Spleen (tissue), 7 donors: ENCODE data around the gene SLC17A5.
"Not testable (repeated sequence)": the region's sequence is repeated elsewhere in the genome, so short reads cannot be mapped to it uniquely, and the experiment has no call there.

Source experiments
- CTCF ChIP-seq, 11 experiments: fragments of 200-600 bp in 7 of 11; fragments of 450-650 bp in 4 of 11; sonication (generic) in 4 of 11; IDR thresholded peaks in 8 of 11; conservative IDR thresholded peaks in 3 of 11; 1 replicate in 7 of 11; 2 replicates in 4 of 11; pipeline versions ENCODE4 v1.4.0 to v1.8.0; 2016 to 2021; ENCODE audit warnings: antibody characterized with exemption in 11 of 11, inconsistent platforms in 4 of 11, mild to moderate bottlenecking in 1 of 11
- POLR2A ChIP-seq, 3 donors: fragments of 450-650 bp; IDR thresholded peaks; one replicate each; pipeline ENCODE4 v1.5.1; 2017; ENCODE audit warnings: antibody characterized with exemption in 3 of 3, mild to moderate bottlenecking in 1 of 3
- POLR2AphosphoS5 ChIP-seq, 3 donors: sonication (generic); formaldehyde crosslinking; IDR thresholded peaks; one replicate each; pipeline ENCODE4 v1.5.1; 2017; ENCODE audit warnings: antibody characterized with exemption in 3 of 3
- donor health status: DM: no; HTN: no; CAD: no; lungs with moderate emphysema.
- donor health status: DM: no; HTN: no; CAD: no.
- donor health status: DM: no; HTN: no; CAD: no.

- not testable (repeated sequence) for TF ChIP-seq CTCF (IDR thresholded peaks at IDR 0.05 in 8 of 11, conservative IDR thresholded peaks at IDR 0.05 in 3 of 11); POLR2A (IDR thresholded peaks at IDR 0.05); POLR2AphosphoS5 (IDR thresholded peaks at IDR 0.05)
Observed at GRCh38 chr6:73623480-73623879, 30.3 kb downstream of the SLC17A5 start.
